Daoy (cell line): ENCODE measurements around the gene PTPN2. TPM values are rescaled to one million over a fixed set of nuclear protein-coding genes. Genes with fewer than 3 reads are reported as not detected.
"Not testable (repeated sequence)": the region's sequence is repeated elsewhere in the genome, so short reads cannot be mapped to it uniquely, and the experiment has no call there.

Experiments
- DNase-seq: peaks from one replicate; pipeline ENCODE4 v3.0.0-alpha.2; 2015; ENCODE audit warnings: low read depth
- total RNA-seq: library from RNA; depleted of rRNA; stranded (reverse); fragments of >200 nt; shearing (Covaris generic); gene quantifications from 2 replicates; pipeline ENCODE4 v1.2.3, GENCODE V29; 2014

Gene PTPN2
- total RNA-seq, 1 experiment from 2014 or later: 33.4 TPM

DNA sequence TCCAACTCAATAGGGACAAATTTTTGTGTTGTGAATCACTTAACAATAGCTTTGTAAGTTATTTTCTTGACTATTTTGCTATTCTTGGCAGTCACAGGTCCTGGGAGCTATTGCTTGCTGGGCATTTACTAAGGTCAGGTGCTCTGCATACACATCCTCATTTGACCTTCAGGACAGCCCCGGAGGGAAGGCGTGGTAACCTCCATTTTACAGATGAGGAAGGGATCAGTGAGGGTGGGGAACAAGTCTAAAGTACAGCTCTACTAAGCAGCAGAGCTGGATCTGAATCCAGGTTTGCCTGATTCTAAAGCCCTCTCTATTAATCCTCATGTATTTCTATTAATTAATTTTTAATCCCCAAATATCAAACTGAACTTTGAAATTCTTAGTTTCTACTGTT is 58.8 kb downstream of the PTPN2 start:
- no peak for DNase-seq

DNA sequence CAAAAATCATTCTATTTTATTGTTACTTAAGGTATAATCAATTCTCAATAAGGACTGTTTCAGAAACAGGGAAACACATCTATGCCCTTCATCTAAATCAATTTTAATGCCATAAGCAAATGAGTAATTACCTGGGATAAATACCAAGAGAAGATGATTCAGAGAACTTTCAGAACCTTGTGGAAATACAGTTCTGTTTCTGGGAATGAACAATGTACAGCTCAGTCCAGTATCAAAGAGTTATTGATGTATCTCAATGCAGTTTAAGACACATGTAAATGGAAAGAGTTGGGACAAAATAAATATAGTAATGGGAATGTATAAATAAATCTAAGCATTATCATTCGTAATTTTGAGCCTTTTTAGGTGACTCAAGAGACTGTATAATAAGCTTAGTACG is 60.1 kb downstream of the PTPN2 start:
- DNase-seq: no peak

DNA sequence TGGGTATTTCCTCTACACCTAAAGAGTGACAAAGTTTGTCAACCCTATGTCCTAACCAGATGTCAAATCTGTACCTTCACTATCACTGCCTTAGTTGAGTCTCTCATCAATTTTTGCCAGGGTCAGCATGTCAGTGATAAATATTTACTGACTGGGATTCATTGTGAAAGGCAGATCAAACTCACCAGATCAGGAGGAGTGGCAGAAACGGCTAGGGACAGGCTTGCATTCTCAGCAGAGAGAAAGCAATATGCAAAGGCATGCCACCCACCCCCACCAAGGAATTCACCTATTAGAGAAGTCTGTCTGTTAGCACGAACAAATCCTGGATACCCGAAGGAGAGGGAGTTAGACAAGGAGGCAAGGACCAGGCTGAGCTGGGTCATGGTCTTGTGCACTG is 62.6 kb downstream of the PTPN2 start:
- DNase-seq: no peak

DNA sequence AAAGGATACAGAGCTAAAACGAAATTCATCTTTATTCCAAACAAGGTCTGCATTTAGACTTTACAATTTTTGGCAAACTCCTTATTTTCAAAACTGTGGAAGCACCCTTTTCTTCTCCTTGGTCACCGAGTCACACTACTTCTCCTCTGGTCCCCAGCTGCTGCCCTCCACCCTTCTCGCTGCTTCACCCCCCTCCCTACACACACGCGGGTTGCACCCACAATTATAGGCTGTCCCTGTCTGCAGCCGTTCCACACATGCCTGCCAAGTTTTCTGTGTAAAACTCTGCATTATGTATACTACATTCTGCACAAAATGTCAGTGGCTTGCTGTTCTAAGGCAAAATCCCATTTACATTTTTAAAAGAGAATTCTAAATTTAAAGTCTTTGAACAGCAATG is 63.5 kb downstream of the PTPN2 start:
- DNase-seq: no peak

DNA sequence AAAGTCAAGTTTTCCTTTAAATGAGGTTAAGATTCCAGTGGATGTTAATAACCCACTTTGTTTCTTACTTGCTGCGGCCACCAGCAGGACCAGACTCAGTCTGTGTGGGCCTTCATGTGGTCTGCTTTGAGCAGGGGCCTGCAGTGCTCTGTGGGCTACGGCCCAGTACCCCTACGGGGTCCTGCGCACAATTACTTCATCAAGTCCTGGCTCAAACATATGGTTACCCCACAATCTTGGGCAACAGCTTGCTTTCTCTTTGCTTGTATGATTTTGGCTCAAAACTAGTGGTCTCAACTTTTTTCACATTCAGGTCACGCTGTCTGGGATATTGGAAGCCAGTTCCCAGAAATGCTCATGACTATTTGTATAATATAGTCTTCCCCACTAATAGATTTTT is 64.2 kb downstream of the PTPN2 start:
- DNase-seq: no peak

DNA sequence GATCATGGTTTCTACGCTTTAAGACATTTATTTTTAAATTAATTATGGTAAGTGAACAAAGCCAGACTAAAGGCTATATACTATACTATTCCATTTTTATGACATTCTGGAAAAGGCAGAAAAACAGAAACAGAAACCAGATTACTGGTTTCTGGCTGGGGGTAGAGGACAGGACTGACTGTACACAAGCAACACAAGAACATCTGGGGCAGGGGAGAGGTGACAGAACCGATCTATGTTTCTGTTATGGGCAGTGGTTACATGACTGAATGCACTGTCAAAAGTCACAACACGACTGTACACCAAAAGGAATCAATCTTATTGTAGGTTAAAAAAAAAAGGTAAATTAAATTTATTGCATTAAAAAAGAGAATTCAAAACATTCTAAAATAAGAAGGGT is 64.7 kb downstream of the PTPN2 start:
- no peak for DNase-seq

DNA sequence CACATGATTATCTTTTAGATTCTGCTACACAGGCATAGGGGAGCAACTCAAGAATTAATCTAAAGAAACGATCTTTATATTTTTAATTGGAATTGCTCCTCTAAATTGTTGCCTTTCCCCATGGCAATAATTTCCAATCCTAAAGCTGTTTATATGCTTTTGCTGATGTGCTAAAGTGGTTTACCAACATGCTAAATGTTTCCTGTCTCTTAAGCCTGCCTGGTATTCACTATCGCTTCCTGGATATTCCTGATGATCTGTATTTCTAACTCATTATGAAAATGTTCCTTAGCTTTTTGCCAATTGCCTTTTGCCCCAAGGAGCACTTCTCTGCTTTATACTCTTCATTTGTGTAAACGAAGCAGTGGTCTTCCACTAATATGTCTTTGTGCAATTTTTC is 65.8 kb downstream of the PTPN2 start:
- DNase-seq: no peak

DNA sequence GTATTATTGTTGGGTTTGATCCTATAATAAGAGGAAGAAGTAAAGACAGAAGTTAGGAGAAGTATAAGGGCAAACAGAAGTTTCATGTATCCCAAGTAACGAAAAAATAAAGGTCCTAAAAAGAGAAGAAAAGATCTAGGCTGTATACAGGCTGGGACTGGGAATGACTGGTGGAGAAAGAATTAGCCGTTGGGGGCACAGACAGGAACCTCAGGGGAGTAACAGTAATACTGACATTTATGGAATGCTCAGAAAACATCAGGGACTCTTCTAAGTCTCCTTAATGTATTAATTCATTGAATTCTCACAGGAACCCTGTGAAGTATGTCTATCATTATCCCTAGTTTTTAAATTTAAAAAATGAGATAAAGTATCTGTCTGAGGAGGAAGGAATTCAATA is 67.6 kb downstream of the PTPN2 start:
- no peak for DNase-seq

DNA sequence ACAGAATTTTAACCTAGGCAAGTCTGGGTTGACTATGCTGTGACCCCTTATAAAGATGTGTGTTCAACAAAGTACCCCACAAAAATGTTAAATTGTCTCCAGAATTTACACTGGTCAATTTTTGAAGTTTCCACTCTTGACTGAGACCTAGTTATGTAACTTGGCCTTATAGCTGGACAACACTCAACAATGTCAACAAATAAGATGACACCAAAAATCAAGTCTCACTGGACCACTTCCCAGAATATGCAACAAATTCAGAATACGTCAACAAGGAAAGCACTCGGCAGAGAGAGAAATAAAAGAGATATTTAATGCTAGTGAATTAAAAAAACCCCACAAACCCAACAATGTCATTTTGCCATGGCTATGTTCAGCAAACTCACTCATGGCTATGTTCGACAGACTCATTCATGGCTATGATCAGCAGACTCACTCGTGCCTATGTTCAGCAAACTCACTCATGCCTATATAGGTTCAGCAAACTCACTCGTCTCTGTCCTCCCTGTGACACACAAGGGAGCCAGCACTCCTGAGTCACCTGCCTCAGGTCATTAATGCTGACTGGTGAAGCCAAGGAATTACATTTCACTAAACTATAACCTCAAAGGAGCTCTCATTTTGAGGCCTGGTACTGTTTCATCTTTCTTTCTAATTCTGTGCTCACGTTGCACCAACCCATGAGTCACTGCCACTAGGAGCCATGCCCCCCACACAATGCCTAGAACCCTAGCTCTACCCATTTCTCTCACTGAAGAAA is 72.7 kb downstream of the PTPN2 start:
- peak; percentile 3 for DNase-seq

DNA sequence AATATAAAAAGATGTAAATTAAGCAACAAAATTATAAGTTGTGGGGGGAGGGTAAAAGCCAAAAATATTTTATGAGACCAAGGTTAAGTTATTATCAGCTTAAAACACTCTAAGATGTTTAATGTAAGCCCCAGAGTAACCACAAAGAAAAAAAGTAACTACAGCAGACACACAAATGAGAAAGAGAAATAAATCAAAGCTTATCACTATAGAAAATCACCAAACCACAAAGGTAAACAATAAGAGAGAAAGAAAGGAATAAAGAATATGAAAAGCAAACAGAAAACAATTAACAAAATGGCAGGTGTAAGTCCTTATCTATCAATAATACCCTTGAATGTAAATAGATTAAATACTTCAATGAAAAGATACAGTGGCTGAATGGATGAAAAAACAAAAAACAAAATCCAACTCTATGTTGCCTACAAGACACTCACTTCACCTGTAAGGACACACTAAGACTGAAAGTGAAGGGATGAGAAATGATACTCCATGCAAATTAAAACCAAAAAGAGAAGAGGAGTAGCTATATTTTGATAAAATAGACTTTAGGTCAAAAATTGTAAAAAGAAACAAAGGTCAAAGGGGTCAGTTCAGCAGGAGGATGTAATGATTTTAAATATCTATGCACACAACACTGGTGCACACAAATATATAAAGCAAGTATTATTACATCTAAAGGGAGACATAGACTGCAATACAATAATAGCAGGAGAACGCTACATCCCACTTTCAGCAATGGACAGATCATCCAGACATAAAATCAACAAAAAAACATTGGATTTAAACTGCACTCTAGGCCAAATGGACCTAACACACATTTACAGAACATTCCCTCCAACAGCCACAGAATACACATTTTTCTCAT is 80.7 kb downstream of the PTPN2 start:
- no peak for DNase-seq

DNA sequence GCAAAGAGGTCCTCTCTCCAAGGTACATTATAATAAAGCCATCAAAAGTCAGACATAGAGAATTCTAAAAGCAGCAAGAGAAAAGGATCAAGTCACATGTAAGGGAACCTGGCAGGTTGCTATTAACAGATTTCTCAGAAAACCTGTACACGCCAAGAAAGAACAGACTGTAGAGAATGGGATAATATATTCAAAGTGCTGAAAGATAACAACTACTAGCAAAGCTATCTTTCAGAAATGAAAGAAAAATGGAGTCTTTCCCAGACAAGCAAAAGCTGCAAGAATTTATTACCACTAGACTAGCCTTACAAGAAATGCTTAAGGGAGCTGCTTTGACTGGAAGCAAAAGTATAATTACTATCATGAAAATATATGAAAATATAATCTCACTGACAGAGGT is 81.5 kb downstream of the PTPN2 start:
- DNase-seq: no peak

DNA sequence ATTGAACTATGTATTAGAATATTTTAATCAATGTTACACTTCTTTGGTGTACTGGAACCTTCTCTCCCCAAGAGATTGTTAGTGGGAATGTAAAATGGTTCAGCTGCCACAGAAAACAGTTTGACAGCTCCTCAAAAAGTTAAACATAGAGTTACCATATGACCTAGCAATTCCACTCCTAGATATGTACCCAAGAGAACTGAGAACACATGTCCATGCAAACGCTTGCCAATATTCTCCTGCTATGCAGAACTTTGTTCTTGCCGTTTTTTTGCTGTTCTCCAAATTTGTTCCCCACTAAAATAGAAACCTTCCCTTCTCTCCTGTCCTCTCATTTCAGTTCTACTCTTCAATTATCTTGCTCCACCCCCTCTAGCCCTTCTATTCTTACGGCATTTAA is 87.6 kb downstream of the PTPN2 start:
- no peak for DNase-seq

DNA sequence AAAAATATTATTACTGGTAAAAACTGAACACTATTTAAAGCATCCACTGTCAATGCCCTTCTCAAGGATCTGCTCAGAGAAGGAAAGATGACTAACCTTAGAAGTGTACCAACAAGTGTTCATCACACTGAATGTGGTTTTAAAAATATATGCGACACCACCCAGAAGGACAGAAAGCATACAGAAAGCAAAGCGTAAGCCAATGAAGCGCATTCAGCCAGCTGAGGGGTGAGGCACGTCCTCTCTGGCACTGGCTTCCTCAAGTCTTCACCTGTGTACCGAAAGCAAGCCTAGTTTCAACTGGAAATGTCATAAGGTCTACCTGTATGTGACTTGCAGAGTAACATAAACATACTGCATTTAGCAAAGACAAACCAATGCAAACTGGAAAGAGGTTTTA is 92.4 kb downstream of the PTPN2 start:
- no peak for DNase-seq

DNA sequence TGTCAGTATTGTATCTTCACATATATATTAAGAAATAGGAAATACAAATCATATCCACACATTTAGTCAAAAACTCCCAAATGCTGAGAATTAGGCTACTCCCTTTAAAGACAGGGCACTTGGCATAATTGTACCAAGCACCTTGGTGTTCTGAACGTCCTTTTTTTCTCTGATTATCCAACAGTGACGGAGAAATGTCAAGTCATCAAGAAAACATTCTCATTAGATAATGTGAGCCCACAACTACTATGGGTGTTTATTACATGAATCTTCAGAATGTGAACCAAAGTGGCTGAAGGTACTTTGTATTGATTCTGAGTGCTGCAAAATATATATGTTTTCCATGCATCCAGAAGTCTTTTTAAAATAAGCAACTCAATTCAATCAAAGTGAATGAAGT is 97.4 kb downstream of the PTPN2 start:
- no peak for DNase-seq

DNA sequence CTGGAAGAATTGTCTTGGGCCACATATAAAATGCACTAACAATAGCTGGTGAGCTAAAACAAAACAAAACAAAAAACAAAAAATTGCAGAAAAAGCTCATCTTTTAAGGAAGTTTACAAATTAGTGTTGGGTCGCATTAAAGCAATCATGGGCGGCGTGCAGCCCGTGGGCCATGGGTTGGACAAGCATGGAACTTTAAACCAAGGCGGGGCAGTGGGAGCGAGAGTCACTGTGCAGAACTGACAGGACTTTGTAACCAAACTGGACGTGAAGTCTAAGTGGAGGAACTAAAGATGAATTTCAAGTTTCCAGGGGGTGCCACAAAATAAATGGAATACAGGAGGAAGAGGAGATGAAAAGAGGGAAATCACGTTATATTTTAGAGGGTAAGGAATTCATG is 100.5 kb downstream of the PTPN2 start:
- no peak for DNase-seq

DNA sequence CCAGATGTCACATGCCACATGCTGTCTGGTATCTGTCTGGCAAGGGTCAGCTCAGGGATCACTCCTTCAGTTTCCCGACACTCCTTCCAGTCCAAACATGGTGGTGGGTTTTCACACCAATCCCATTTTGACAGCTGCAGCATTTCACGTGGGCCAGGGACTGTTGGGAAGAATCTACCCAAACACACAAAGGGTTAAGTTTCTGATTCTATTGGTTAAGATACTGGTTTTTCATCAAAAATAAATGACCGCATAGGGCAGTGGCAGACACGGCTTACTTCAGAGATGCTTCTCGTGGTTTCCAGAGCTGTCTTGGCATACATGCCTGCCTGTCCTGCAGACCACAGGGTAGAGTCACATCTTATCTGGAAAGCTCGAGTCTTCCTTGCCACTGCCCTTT is 101.5 kb downstream of the PTPN2 start:
- DNase-seq: no peak

DNA sequence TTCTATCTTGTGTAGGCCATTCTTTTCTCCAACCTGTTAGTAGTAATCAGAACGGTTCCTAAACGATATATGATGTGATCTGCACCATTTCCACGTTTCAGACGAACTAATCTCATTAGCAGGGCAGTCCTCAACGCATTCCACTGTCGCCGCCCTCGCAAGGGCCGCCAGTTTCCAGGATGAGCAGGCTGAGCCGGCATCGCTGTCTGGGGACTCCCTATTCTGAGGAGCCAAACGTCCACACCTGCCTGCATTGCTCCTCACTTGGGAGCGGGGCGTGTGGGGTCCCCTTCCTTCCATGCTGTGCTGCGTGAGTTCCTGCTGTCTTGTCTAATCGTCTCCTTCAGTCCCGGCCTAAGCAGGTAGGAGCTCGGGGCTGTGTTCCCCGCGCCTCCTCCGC is 104.6 kb downstream of the PTPN2 start:
- no peak for DNase-seq

DNA sequence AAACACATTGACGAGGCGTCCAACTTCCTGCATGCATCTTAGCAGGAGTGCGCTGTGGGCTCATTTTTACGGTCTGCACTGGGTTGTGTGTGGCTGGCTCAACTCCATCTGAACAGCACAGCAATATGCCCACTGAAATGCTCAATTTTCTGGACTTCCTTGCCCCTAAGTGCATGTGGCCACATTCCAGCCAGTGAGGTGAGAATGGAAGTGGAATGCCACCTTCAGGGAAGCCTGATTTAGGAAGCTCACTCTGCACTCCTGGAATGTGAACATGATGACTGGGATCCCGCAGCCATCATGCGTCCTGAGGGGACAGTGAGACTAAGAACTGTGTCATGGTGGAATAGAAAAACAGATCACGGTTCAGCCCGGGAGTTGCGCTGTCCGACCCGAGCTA is 105.0 kb downstream of the PTPN2 start:
- DNase-seq: no peak

DNA sequence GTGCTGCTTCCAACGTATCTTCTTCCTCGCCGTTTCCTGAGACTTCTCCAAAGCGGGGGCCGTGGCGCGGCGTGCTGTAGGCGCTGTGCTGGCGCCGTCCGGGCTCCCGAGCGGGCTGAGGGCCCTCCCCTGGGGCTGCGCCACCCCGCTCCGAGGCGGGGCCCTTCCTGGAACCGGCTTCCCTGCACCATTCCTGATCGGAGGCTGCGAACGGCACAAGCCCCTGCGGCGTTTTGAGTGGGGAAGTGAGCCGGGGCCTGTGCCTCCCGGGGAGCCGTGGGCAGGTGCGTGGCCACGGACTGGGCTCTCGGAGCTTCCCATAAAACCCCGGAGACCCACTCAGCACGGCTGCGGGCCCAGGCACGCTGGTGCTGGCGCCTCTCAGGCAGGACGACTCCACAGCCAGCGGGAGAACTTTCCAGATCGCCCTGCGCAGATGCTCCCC is 106.5 kb downstream of the PTPN2 start:
- DNase-seq: no peak

DNA sequence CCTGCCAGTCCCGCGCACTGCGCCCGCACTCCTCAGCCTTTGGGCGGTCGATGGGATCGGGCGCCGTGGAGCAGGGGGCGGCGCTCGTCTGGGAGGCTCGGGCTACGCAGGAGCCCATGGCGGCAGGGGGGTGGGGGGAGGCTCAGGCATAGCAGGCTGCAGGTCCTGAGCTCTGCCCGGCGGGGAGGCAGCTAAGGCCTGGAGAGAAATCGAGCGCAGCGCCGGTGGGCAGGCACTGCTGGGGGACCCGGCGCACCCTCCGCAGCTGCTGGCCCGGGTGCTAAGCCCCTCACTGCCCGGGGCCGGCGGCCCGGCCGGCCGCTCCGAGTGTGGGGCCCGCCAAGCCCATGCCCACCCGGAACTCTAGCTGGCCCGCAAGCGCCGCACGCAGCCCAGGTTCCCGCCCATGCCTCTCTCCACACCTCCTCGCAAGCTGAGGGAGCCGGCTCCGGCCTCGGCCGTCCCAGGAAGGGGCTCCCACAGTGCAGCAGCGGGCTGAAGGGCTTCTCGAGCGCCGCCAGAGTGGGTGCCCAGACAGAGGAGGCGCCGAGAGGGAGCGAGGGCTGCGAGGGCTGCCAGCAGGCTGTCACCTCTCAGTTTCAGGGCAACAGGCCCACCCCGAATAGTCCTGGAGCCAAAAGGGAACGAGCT is 107.1 kb downstream of the PTPN2 start:
- DNase-seq: no peak

DNA sequence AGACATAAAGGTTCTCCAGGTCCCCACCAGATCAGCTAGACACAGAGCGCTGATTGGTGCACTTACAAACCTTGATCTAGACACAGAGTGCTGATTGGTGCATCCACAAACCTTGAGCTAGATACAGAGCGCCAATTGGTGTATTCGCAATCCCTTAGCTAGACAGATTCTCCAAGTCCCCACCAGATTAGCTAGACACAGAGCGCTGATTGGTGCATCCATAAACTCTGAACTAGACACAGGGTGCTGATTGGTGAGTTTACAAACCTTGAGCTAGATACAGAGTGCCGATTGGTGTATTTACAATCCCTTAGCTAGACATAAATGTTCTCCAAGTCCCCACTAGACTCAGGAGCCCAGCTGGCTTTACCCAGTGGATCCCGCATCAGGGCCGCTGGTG is 107.6 kb downstream of the PTPN2 start:
- DNase-seq: not testable (repeated sequence)

DNA sequence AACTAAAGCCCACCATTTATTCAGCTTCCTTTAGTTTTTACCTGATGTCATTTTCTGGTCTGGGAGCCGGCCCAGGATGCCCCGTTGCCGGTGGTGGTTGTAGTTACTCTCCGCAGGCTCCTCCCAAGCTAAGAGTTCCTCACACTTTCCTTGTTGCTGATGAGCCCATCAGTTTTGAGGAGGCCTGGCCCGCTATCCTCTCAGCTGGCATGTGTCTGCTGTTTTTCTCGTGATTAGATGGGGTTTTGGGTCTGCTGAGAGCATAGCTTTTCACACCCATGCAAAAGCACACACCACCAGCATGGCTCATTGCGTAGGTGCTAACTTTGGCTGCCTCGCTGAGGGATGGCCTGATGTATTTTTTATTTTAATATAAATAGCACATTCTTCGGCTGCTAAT is 109.1 kb downstream of the PTPN2 start:
- DNase-seq: no peak

DNA sequence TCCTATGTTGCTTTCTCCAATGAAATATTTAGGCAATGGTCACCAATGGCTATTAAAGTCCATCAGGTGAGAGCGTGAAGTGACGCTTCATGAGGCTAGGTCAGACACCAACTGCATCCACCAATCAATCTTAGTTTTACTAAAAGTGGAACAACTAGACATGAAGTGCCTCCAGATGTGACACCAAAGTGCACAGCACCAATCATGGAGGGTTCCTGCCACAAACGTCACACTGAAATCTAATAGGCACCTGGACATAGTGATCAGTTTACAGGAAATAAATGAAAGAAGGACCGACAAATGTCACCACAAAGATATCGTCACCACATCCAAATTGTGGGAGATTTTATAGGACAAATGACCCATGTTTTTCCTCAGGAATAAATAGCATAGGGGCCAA is 110.7 kb downstream of the PTPN2 start:
- no peak for DNase-seq
